Measurements from ENCODE around the gene PSMB1.

- TF ChIP-seq CTCF (conservative IDR thresholded peaks at IDR 0.05; ENCODE audit: low read depth, low read length) (no peak), EZH2 (IDR thresholded peaks at IDR 0.05; ENCODE audit: borderline replicate concordance, low read depth, low read length, poor library complexity, severe bottlenecking) (no peak)
Observed at GRCh38 chr6:170553534-170554012, 466 bp upstream of the PSMB1 start.

Data from A673 (cell line).